Measurements from ENCODE around the gene SNAP47. TPM values are rescaled to one million over a fixed set of nuclear protein-coding genes. Genes with fewer than 3 reads are reported as not detected.
A peak's percentile ranks its signal among the peaks of the same experiment; 100 is the strongest.

Gene SNAP47
- total RNA-seq, 1 donor from 2014 or later = 24.2 TPM

DNA sequence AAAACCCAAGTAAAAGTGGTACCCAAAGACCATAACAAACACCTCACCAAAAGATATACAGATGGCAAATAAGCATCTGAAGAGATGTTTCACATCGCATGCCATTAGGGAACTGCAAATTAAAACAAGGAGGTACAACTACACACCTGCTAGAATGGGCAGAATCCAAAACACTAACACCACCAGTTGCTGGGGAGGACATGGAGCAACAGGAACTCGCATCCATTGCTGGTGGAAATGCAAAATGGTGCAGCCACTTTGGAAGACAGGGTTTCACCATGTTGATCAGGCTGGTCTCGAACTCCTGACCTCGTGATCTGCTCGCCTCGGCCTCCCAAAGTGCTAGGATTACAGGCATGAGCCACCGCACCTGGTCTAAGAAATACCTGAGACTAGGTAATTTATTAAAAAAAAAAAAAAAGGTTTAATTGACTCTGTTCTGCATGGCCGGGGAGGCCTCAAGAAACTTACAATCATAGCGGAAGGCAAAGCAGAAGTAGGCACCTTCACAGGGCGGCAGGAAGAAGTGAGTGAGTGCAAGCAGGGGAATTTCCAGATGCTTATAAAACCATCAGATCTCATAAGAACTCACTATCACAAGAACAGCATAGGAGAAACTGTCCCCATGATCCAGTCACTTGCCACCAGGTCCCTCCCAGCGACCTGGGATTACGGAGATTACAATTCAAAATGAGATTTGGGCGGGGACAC is 50.0 kb downstream of the SNAP47 start:
- Mint-ChIP-seq H3K27me3 (no peaks in the 10 kb centered on the region), H3K9me3 (no peaks in the 10 kb centered on the region), H3K4me1 (peaks cover 22% of the 10 kb centered on the region), H3K4me3 (peak overlapping the region; percentile 46), H3K36me3 (ENCODE audit: low read depth) (peaks cover 10% of the 10 kb centered on the region), H3K27ac (peak overlapping the region; percentile 66)
- POLR2A ChIA-PET = no interaction called here
- ATAC-seq (ENCODE audit: low read depth) (no peak), DNase-seq (no peak)
- TF ChIP-seq, protein P1, sequence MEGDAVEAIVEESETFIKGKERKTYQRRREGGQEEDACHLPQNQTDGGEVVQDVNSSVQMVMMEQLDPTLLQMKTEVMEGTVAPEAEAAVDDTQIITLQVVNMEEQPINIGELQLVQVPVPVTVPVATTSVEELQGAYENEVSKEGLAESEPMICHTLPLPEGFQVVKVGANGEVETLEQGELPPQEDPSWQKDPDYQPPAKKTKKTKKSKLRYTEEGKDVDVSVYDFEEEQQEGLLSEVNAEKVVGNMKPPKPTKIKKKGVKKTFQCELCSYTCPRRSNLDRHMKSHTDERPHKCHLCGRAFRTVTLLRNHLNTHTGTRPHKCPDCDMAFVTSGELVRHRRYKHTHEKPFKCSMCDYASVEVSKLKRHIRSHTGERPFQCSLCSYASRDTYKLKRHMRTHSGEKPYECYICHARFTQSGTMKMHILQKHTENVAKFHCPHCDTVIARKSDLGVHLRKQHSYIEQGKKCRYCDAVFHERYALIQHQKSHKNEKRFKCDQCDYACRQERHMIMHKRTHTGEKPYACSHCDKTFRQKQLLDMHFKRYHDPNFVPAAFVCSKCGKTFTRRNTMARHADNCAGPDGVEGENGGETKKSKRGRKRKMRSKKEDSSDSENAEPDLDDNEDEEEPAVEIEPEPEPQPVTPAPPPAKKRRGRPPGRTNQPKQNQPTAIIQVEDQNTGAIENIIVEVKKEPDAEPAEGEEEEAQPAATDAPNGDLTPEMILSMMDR (IDR thresholded peaks at IDR 0.05) = no peak
- CTCF ChIA-PET = no interaction called here
- intact Hi-C loops (cut with micrococcal nuclease) = loop anchor here (5.0 kb wide), 4 partner anchors 223 to 1378 kb away; partner anchors contain the start of genes PARP1 and ZNF678

GRCh38 chr1:227785805-227786671 is 50.8 kb downstream of the SNAP47 start:
- Mint-ChIP-seq H3K4me3 (peak overlapping the region; percentile 46), H3K27ac (peak overlapping the region; percentile 66), H3K4me1 (peaks cover 22% of the 10 kb centered on the region), H3K9me3 (no peaks in the 10 kb centered on the region), H3K27me3 (no peaks in the 10 kb centered on the region), H3K36me3 (ENCODE audit: low read depth) (peaks cover 7% of the 10 kb centered on the region)
- ATAC-seq (ENCODE audit: low read depth) (no peak), DNase-seq (no peak)
- intact Hi-C loops (cut with micrococcal nuclease) = loop anchor here (5.0 kb wide), 4 partner anchors 224 to 1379 kb away; partner anchors contain the start of genes PARP1 and ZNF678
- TF ChIP-seq, protein P1 (IDR thresholded peaks at IDR 0.05) = no peak
- POLR2A ChIA-PET = no interaction called here
- CTCF ChIA-PET = no interaction called here

DNA sequence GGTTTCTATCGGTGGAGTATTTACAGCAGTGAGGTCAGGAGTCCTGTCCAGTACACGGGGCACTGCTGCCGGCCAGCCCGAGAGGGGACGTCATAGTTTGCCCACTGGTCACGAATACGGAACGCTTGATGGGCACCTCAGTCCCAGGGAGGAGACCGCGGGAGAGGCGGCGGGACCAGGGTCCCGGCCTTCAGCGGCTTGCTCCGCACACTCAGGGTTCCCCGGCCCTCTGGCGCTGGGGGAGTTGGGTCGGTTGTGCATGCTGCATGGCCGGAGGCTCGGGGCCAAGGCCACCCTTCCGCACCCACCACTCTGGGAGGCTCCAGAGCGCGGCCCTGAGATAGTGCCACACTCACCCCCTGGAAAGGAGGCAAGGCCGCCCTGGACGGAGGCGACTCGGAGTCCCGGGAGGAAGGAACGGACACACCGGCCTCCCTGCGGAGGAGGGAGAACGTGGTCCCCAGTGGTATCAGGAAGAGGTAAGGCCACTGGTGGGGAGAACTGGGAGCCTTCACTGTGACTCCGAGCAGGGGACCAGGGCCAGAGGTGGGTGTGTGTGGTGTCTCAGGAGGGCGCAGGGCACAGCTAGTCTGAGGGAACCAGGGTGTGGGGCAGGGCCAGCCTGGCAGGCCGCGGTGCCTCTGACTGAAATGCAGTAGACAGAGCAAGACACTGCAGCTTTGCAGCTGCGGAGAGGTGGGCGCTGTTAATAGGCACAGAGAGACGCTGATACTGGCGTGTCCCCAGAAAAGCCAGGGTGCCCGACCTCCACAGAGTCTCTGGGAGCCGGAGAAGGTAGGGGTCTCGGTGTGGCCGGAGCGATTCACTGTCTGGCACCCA is 51.7 kb downstream of the SNAP47 start:
- ATAC-seq (ENCODE audit: low read depth) = no peak
- H3K9me3 Mint-ChIP-seq = no peaks in the 10 kb centered on the region
- TF ChIP-seq, protein P1 (IDR thresholded peaks at IDR 0.05) = no peak
- peaks cover 6% of the 10 kb centered on the region for H3K36me3 Mint-ChIP-seq (ENCODE audit: low read depth)
- ChIA-PET POLR2A (interaction anchor here (1.4 to 2.5 kb wide), 3 partner anchors 52 to 378 kb away, joined by 5 to 12 read pairs (median 6); partner anchors contain the start of genes IBA57, JMJD4, SNAP47 and ZNF678), CTCF (interaction anchor here (0.7 kb wide), 1 partner anchor 556 kb away, joined by 3 read pairs; no protein-coding TSS in a partner anchor)
- H3K27me3 Mint-ChIP-seq = no peaks in the 10 kb centered on the region
- H3K4me3 Mint-ChIP-seq = peak overlapping the region; percentile 86
- peaks cover 22% of the 10 kb centered on the region for H3K4me1 Mint-ChIP-seq
- intact Hi-C loops (cut with micrococcal nuclease) = loop anchor here (1.0 to 5.0 kb wide), 6 partner anchors 52 to 1380 kb away; partner anchors contain the start of genes GUK1, JMJD4, PARP1 and SNAP47
- DNase-seq = no peak
- no peak overlapping the region for H3K27ac Mint-ChIP-seq

GRCh38 chr1:227787513-227788270 is 52.5 kb downstream of the SNAP47 start:
- TF ChIP-seq, protein P1 (IDR thresholded peaks at IDR 0.05) = no peak
- H3K4me1 Mint-ChIP-seq = peaks cover 22% of the 10 kb centered on the region
- peak; percentile 83 for DNase-seq
- no peaks in the 10 kb centered on the region for H3K27me3 Mint-ChIP-seq
- H3K27ac Mint-ChIP-seq = peak overlapping the region; percentile 61
- peaks cover under 1% of the 10 kb centered on the region for H3K36me3 Mint-ChIP-seq (ENCODE audit: low read depth)
- no peaks in the 10 kb centered on the region for H3K9me3 Mint-ChIP-seq
- ChIA-PET CTCF (interaction anchor here (0.9 kb wide), 1 partner anchor 306 kb away, joined by 3 read pairs; no protein-coding TSS in a partner anchor), POLR2A (interaction anchor here (0.9 to 2.5 kb wide), 7 partner anchors 53 to 699 kb away, joined by 3 to 12 read pairs (median 5); partner anchors contain the start of genes ARF1, IBA57, JMJD4 and SNAP47)
- intact Hi-C loops (cut with micrococcal nuclease) = loop anchor here (1.0 to 5.0 kb wide), 11 partner anchors 52 to 1380 kb away; partner anchors contain the start of genes ARF1, GUK1, JMJD4 and PARP1
- peak; percentile 93 for ATAC-seq (ENCODE audit: low read depth)
- peak overlapping the region; percentile 86 for H3K4me3 Mint-ChIP-seq
